Activated T-helper 9 cell treated with anti-CD3 and anti-CD28 coated beads, Interleukin-2, amount 50 U/mL, for 16 hours (primary cell): ENCODE measurements around the gene ZCCHC18.
"Not testable (repeated sequence)": the region's sequence is repeated elsewhere in the genome, so short reads cannot be mapped to it uniquely, and the experiment has no call there.

Source experiments
- DNase-seq: peaks from one replicate; pipeline ENCODE4 v3.0.0-alpha.2; 2020; ENCODE audit warnings: low read depth

Gene ZCCHC18

DNA sequence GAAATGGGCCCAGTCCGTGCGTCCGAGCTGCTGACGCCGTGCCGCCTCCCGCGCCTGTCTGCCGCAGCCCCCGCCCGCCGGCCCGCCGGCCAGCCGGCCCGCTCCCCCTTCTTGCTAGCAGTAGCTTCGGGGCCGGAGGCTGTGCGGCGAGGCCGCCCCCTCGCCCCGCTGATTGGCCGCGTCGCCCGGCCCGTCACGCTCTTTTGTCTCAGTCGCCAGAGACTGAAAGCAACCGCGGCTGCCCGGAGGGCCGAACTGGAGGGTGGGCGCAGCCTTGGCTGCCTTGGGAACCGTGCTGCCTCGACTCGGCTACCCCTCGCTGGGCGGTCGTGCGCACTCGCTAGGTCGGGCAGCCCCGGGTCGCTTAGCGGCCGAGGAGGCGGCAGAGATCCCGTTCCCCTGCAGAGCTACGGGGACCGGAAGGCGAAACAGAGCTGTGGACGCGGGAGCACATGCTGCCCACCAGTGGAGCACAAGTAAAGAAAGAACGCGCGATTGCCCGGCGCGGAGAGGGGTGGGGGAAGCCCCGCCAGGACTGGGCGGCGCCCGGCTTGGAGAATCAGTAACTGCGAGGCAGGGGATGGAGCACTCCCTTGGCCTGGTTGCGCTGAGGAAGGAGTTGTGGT, at the start of gene ZCCHC18:
Gene ZCCHC18 (plus strand): TSS at position 198 of the 626 bp plus-strand sequence. CDS start 1,589 bp downstream, outside the sequence.
- DNase-seq: peak; percentile 6

GRCh38 chrX:104062636-104063035, 49.7 kb upstream of the ZCCHC18 start:
- not testable (repeated sequence) for DNase-seq

- DNase-seq: not testable (repeated sequence)
Observed at GRCh38 chrX:104075778-104076445, 36.4 kb upstream of the ZCCHC18 start, which contains the start of gene TMSB15C. Gene TMSB15C, minus strand, starts transcription at chrX:104076236.

DNA sequence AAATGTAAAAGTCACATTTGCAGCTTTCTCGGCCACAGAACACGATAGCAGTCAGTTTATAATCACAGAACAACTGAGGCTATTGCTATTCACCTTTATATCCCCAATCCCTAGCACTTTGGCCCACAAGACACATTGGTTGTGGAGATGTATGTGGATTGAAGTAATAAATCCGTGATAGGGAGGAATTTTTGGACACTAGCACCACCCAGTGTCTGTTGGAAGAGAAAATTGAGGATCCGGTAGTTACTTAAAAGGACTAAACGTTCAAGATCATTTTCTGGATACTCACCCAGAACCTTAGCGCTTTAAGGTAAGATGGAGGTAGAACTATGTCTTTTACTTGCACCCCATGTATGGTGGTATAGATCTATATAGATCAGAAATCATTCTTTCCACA, 34.5 kb upstream of the ZCCHC18 start:
- not testable (repeated sequence) for DNase-seq

- no peak for DNase-seq
Observed at GRCh38 chrX:104084063-104084462, 28.3 kb upstream of the ZCCHC18 start.

DNA sequence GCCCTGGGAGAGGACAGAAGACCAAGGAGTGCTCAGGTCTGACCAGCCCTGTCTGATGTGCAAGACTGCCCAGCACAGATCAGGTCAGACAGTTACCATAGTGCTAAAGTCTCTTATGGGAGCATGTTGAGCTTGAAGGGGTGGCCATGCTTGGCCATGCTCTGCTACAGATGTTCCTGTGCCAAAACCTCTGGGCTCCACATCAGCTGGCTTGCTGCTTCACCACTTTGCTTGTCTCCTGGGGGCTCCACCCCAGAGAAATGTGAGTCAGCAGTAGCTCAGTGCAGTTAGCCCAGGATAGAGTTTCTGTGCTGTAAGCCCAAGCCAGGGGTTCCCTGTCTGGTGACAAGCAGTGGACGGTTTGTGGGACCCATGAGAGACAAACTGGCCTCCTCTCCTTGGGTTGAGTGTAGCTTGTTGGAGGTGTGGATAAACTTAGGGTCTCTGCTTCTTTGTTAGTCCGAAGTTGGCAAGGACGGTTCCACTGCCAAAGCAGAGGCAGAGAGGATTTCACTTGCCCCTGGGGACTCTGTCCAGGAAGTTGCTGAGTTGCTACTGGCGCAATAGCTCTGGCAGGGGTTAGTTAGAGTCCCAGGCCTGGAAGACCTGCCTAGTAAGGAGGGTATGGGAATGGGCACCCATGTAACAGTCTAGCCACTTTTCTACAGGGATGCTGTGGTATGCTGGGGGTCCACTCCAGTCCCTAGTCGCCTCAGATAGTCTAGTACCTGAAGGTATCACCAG, 27.6 kb upstream of the ZCCHC18 start:
- DNase-seq: no peak

GRCh38 chrX:104085477-104085876, 26.8 kb upstream of the ZCCHC18 start:
- DNase-seq: no peak

DNA sequence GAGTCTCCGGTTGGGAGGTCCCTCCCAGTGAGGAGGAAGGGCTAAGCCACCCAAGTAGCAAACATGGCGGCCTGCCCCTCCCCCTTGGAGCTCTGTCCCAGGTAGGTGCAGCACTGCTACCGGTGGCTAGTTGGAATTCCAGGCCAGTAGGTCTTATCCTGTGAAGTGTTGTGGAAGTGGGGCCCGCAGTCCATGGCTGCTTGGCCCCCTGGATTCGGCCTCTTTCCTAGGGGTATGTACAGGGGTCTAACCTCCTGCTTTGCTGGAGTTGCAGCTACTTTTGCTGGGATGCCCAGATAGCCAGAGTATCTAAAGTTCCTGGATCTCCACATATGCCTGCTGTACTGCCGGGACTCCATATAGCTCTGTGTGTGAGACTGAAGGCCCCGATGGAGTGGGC, 26.4 kb upstream of the ZCCHC18 start:
- no peak for DNase-seq

DNA sequence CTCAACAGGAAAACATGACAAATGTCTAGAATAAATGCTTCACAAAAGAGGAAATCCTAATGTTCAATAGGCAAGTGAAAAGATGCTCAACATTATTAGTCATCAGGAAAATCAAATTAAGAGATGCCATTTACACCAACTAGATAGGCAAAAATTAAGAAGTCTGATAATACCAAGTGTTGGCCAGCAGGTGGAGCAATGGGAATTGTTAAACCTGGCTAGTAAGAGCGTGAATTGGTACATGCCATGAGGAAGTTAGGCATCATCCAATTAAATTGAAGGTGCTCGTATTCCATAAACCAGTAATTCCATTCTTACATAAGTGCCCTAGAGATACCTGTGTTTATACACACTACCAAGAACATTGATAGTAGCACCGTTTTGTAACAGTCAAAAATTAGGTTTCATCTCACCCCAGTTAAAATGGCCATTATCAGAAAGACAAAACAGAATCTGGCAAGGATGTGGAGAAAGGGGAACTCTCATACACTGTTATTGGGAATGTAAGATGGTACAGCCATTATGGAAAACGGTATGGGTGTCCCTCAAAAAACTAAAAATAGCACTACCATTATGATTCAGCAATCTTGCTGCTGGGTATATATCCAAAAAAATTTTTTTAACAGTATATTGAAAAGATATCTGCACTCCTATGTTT, 14.0 kb upstream of the ZCCHC18 start:
- DNase-seq: peak; percentile 7

GRCh38 chrX:104098919-104099318, 13.4 kb upstream of the ZCCHC18 start:
- DNase-seq: no peak

DNA sequence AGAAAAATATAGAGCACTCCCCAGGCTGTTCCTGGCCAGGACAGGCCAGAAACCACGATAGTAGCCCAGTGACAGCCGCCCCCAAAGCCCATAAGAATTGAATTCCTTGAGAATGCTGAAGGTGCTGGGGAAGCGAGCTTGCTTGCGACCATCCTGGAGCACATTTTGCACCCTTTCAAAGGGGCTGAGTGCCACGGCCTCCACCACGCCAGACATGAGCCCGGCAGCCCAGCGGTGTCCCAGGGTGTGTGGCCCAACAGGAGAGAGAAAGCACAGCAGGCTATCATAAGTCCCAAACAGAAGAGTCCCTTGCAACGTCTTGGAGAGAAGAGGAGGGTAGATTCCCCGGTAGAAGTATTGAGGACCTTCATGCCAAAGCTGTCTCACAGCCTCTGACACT, 7.6 kb upstream of the ZCCHC18 start:
- DNase-seq: no peak

- no peak for DNase-seq
Observed at GRCh38 chrX:104105330-104106262, 6.7 kb upstream of the ZCCHC18 start.

GRCh38 chrX:104108955-104109354, 3.4 kb upstream of the ZCCHC18 start:
- no peak for DNase-seq

- not testable (repeated sequence) for DNase-seq
Observed at GRCh38 chrX:104110491-104111240, 1.7 kb upstream of the ZCCHC18 start.

DNA sequence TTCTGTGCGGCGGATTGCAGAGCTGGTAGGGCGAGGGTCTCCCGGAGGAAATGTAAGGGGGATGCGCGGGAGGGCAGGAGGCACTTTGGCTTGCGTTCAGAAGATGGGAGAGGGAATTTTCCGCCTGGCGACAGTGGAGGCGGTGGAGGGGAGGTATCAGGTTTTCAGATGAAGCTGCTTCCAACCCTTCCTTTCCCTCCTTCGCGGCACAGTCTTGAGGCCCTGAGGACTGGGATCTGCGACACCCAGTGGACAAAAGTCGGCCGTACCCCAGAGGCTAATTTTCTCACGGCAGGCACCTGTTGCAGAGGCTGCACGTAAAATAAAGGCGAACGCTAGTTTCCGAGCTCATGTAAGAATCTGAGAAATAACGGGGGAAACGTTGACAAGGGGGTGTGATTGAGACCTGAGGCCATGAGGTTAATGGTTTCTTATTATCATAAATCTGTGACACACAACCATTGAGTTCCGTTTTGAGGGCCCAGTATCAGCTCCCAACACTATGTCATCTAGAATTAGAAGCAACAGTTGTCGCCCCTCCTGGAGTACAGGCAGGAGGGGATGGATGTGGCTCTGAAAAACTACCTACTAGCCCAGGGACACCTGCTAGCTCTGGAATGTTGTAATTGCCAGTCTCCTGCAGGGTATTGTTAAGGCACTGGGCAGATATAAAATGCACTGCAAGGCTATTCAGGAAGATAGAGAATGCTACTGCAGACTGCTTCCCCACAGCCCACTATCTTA, 1.1 kb downstream of the ZCCHC18 start:
- peak; percentile 23 for DNase-seq

DNA sequence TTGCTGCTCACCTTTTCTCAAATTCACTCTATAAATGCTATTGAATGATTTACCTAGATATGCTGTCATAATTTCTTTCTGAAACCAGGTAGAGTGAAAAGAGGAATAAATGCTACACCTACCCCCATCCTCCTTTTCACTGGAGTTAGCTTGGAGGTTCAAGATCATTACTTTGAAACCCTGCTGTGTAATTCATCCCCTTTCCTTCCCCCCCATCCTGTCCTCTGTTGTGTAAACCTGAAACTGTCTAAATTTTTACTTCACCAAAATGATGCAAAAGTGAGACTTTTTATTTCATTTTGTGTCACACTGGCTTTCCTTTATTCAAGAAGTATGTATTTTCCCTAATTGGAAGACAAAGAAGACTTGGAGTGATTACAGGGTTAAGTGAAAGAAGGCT, 5.4 kb downstream of the ZCCHC18 start:
- no peak for DNase-seq

- DNase-seq: no peak
Observed at GRCh38 chrX:104118765-104119164, 6.4 kb downstream of the ZCCHC18 start.

DNA sequence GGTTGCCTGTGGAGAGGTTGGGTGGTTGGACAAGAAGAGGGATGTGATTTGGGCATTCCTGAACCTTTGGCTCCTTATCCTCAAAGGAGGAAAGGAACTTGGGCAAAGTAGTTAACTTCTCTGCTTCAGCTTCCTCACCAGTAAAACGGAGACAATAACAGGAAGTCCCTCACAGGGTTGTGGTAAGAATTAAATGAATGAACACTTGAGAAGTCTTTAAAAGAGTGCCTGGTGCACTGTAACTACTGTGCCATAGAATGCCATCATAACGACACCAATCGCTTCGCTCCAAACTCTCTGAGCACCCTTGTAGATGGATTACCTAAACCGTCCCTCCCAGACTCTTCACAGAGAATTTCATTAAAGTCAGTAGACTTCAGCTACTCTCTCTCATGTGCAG, 10.5 kb downstream of the ZCCHC18 start:
- DNase-seq: no peak

- no peak for DNase-seq
Observed at GRCh38 chrX:104126856-104127255, 14.5 kb downstream of the ZCCHC18 start.

DNA sequence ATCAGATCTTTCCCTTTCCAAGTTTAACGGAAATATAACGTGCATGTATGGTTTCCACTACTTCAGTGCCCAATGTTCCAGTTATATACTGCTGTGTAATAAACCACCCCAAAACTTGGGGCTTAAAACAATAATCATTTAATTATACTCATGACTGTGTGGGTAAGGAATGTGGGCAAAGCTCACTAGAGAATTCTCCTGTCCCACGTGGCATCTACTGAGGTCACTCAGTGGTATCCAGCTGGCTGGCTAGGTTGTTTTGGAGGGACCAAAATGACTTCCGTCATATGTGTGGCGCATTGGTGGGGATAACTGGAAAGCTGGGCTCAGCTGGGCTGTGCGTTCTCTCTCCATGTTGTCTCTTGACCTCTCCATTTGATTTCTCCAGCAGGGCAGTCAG, 18.5 kb downstream of the ZCCHC18 start:
- no peak for DNase-seq
